ENCODE results near the gene RNF26. TPM values are rescaled to one million over a fixed set of nuclear protein-coding genes. Genes with fewer than 3 reads are reported as not detected.
A peak's percentile ranks its signal among the peaks of the same experiment; 100 is the strongest.

RNF26 gene
- total and polyA plus RNA-seq, 4 donors, result 6.3 to 19.1 (median 11.1) TPM

- H3K9ac ChIP-seq (ENCODE audit: low read depth in 1 of 2, low read length in 2 of 2), result no peak overlapping the region
- H3K4me1 ChIP-seq (ENCODE audit: control insufficient read depth in 4 of 4, insufficient read depth in 4 of 4, low read length in 3 of 4), result peaks cover 13 to 42% (median 25%) of the 10 kb centered on the region in 4 donors
- no peaks in the 10 kb centered on the region for H3K36me3 ChIP-seq (ENCODE audit: control insufficient read depth in 4 of 4, insufficient read depth in 3 of 4, low read depth in 1 of 4, low read length in 3 of 4)
- H3K4me3 ChIP-seq (ENCODE audit: low read depth in 1 of 3, low read length in 3 of 3), result no peak overlapping the region
- TF ChIP-seq NR2F2 (IDR thresholded peaks at IDR 0.05), result no peak
- H3K27me3 ChIP-seq (ENCODE audit: control insufficient read depth in 4 of 4, insufficient read depth in 4 of 4, low read length in 3 of 4), result peaks cover 0 to 2% (median 0%) of the 10 kb centered on the region in 4 donors
- DNase-seq (ENCODE audit: low spot score), result no peak
- H3K9me3 ChIP-seq (ENCODE audit: control insufficient read depth in 4 of 4, low read length in 3 of 4), result no peaks in the 10 kb centered on the region
- 79% methylated on average over 9 of the region's 9 CpGs for WGBS
- H3K27ac ChIP-seq (ENCODE audit: low read depth in 1 of 2, low read length in 2 of 2), result no peak overlapping the region
Measured at GRCh38 chr11:119337581-119338317, 3.4 kb downstream of the RNF26 start.

- H3K27ac ChIP-seq (ENCODE audit: low read depth in 1 of 2, low read length in 2 of 2), result no peak overlapping the region
- no peaks in the 10 kb centered on the region for H3K36me3 ChIP-seq (ENCODE audit: control insufficient read depth in 4 of 4, insufficient read depth in 3 of 4, low read depth in 1 of 4, low read length in 3 of 4)
- peaks cover 0 to 2% (median 0%) of the 10 kb centered on the region in 4 donors for H3K27me3 ChIP-seq (ENCODE audit: control insufficient read depth in 4 of 4, insufficient read depth in 4 of 4, low read length in 3 of 4)
- H3K4me3 ChIP-seq (ENCODE audit: low read depth in 1 of 3, low read length in 3 of 3), result no peak overlapping the region
- no peaks in the 10 kb centered on the region for H3K9me3 ChIP-seq (ENCODE audit: control insufficient read depth in 4 of 4, low read length in 3 of 4)
- peak; percentile 81 for DNase-seq (ENCODE audit: low spot score)
- H3K9ac ChIP-seq (ENCODE audit: low read depth in 1 of 2, low read length in 2 of 2), result no peak overlapping the region
- H3K4me1 ChIP-seq (ENCODE audit: control insufficient read depth in 4 of 4, insufficient read depth in 4 of 4, low read length in 3 of 4), result peaks cover 13 to 42% (median 25%) of the 10 kb centered on the region in 4 donors
- TF ChIP-seq YY1 (IDR thresholded peaks at IDR 0.05), result no peak
- TF ChIP-seq CTCF (IDR thresholded peaks at IDR 0.05; ENCODE audit: low read depth, low read length, missing input control), result peak; percentile 74
- TF ChIP-seq RAD21 (IDR thresholded peaks at IDR 0.05), result peak; percentile 72 to 81
- TF ChIP-seq HNF4A (conservative IDR thresholded peaks at IDR 0.05), result no peak
- 27% methylated on average over 17 of the region's 17 CpGs for WGBS
Measured at GRCh38 chr11:119338318-119338890, 4.1 kb downstream of the RNF26 start.

GRCh38 chr11:119338965-119339588 is 4.8 kb downstream of the RNF26 start:
- Histone ChIP-seq H3K9me3 (ENCODE audit: control insufficient read depth in 4 of 4, low read length in 3 of 4) (no peaks in the 10 kb centered on the region), H3K36me3 (ENCODE audit: control insufficient read depth in 4 of 4, insufficient read depth in 3 of 4, low read depth in 1 of 4, low read length in 3 of 4) (no peaks in the 10 kb centered on the region), H3K27me3 (ENCODE audit: control insufficient read depth in 4 of 4, insufficient read depth in 4 of 4, low read length in 3 of 4) (peaks cover 0 to 2% (median 0%) of the 10 kb centered on the region in 4 donors), H3K9ac (ENCODE audit: low read depth in 1 of 2, low read length in 2 of 2) (no peak overlapping the region), H3K4me3 (ENCODE audit: low read depth in 1 of 3, low read length in 3 of 3) (peak overlapping the region in 1 of 3 donors; percentile 46), H3K27ac (ENCODE audit: low read depth in 1 of 2, low read length in 2 of 2) (peak overlapping the region in 1 of 2 donors; percentile 78), H3K4me1 (ENCODE audit: control insufficient read depth in 4 of 4, insufficient read depth in 4 of 4, low read length in 3 of 4) (peaks cover 13 to 42% (median 25%) of the 10 kb centered on the region in 4 donors)
- WGBS, result 67% methylated on average over 11 of the region's 11 CpGs
- TF ChIP-seq RXRA (IDR thresholded peaks at IDR 0.05), result no peak
- no peak for TF ChIP-seq CTCF (IDR thresholded peaks at IDR 0.05; ENCODE audit: low read depth, low read length, missing input control)
- TF ChIP-seq EGR1 (IDR thresholded peaks at IDR 0.05; ENCODE audit: low read depth in 2 of 2), result no peak
- TF ChIP-seq GABPA (IDR thresholded peaks at IDR 0.05 in 1 of 2, conservative IDR thresholded peaks at IDR 0.05 in 1 of 2), result no peak
- TF ChIP-seq NR2F2 (IDR thresholded peaks at IDR 0.05), result no peak
- no peak for TF ChIP-seq HNF4G (IDR thresholded peaks at IDR 0.05)
- DNase-seq (ENCODE audit: low spot score), result no peak

Data from liver (tissue), 9 donors.